ENCODE data around the gene MAPK1IP1L.
"Not testable (repeated sequence)": the region's sequence is repeated elsewhere in the genome, so short reads cannot be mapped to it uniquely, and the experiment has no call there.

The MAPK1IP1L gene

DNA sequence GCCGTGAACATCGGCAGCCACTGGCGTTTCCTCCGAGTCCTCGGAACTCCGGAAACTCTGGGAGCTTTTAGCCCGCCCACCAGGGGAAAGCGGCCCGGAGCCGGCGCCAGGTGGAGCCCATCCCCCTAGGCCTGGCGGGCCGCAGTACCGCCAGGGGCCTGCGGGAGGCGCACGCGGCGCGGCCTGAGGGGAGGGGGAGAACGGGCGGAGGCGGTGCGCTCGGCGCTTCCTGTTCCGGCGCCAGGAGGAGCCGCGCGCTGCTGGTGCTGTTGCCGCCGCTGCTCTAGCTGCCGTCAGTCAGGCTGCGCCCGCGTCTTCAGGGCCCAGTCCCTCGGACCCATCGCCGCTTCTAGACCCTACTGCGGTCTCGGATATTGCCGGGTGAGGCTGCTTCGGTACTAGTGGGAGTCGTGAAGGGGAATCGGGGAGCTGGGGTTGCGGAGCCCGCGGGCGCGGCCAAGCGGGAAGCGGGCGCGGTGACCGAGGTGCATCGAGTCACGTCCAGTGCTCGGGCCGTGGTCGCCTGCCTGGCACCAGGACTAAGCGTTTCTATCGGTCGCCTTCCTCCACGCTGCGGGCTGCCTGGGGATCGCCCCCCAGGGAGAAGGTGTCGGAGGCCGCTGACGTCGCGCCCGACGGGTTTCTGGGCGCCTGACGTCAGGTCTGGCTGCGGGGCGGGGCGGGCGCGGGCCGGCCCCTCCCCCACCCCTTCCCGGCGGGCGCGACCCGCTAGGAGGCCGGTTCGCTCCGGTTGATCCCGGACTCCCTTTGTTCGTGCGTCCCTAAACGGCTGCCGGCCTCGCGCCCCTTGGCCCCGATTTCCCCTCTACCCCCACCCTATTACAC, at the start of gene MAPK1IP1L:
TSS of gene MAPK1IP1L (plus strand) at position 225 of the 846 bp plus-strand sequence. CDS start 10,037 bp downstream, outside the sequence.
- FAIRE-seq, result no peak

DNA sequence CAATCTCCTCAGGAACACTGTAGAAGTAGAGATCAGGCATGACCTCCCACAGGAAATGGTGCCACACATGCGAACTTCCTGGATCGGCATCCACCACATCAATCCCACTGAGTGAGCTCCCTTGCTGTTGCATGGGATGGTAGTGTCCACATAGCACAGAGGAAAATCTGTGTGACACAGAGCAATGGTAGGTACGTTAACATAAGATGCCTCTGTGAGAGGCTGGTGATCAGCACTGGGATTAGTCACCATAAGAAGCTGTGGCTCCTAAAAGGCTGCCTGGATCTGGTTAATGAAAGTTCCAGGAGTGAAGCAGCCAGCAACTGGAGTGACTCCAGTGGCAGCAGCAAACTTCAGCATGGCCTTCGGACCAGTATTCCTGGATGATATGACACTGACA, 46.4 kb upstream of the MAPK1IP1L start:
- no peak for FAIRE-seq

DNA sequence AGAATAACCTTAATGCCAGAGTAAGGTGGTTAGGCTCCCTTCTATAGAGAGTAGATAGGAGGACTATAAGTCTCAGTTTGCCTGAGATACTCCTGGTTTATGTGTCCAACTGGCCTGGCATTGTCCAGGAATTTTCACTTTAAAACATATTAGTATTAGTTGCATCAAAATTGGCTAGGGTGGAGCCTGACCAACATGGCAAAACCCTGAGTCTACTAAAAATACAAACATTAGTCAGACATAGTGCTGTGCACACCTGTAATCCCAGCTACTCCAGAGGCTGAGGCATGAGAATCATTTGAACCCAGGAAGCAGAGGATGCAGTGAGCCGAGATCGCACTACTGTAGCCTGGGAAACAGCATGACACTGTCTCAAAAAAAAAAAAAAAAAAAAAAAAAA, 36.4 kb upstream of the MAPK1IP1L start:
- no peak for FAIRE-seq

DNA sequence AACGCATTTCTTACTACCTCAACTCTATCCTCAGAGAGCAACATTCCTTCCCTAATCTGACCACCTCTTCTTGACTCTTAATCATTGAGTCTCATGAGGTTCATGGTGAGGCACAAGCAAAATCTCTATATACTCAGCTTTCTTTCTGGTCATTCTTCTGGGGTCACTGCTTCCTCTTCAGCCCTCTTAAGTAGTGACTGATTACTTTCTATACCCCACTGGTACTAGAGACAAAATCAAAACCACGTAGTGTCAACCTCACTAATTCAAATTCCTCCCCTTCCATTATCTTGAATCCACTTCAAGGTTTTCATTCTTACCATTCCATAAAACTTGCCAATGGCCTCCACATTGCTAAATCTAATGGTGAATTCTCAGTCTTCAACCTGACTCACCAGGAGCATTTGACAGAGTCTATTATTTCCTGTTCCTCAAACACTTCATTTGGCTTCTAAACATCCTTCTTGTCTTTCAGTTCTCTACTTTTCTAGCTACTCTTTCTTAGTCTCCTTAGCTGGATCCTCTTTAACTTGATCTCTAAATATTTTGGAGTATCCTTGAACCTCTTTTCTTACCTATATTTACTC, 31.4 kb upstream of the MAPK1IP1L start:
- FAIRE-seq, result no peak

DNA sequence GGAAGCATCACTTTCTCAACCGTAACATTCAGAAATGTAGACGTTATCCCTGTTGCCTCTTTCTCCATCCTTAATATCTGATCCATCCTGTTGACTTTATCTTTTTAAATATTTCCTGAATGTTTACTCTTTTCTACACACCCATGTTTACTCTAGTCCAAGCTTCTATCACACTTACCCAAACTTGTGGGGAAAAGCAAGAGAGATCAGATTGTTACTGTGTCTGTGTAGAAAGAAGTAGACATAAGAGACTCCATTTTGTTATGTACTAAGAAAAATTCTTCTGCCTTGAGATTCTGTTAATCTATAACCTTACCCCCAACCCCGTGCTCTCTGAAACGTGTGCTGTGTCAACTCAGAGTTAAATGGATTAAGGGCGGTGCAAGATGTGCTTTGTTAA, 27.1 kb upstream of the MAPK1IP1L start:
- FAIRE-seq, result not testable (repeated sequence)

DNA sequence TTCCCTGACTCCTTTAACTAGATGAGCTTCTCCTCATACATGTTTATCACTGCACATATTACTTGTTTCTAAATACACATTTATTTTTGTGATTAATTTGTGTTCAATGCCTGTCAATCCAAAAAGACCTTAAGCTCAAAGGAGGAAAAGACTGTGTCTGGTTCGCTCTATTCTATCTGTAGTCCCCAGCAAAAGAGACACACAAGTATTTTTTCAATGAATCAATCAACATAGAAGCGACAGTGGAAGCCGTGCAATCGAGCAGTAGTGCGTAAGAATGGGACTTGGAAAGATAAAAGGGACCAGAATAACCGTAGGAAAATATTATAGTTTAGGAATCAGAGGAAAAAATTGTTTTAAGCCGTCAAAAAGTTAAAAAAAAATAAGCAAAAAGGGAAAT, 25.5 kb upstream of the MAPK1IP1L start:
- FAIRE-seq, result no peak

DNA sequence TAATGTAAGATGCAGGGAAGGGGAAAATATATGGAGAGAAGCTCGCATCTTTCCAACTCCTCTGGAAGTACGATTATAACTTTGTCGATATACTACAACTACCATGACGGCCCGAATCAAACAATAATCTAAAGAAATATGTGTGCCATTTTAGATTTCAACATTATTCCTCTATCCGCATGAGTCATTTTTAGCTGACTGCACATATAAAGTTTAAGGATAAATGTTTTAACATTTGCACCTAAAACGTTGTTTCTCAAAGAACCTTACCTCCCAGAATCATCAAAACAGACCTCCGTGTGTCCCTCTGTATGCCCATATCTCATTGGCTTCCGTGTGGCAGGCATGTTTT, 25.0 kb upstream of the MAPK1IP1L start:
- FAIRE-seq, result no peak

DNA sequence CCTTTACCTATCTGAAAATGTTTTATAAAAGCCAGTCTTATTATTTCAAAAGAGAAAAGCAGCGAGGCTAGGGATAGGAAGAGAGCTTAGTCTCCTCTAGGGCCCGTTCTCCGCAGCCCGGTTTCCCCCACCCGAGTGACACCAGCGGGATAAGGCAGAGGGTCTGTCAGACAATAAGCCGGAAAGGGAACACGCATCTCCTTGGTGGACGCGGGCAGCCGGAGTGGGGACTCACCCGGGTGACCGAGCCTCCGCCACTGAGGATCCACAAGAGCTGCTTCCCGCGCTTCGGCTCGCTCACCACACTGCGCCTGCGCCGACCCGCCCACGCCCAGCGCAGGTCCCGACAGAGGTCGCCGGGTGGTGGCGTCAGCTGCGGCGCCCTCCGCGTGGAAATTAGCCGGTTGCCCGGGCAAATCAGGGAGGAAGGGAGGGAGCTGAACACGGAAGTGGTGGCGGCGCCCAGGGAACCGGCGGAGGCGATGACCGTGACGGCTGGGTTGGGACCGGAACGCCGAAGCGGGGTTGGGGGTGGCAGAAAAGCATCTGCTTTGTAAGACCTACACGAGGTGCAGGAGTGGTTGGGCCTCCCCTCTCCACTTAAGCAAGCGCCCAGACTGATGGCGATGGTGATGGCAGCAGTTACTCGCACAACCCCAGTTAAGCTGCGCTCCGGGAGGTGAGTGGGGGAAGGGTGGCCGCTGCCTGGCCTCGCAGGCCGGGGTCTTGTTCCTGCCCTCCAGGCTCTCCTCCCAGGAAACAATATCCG, 24.5 kb upstream of the MAPK1IP1L start, which contains the start of the genes SOCS4 and WDHD1:
TSS of gene SOCS4 (plus strand) at position 444 of the 769 bp plus-strand sequence. CDS start 15,806 bp downstream, outside the sequence.
TSS of gene WDHD1 (minus strand) at position 307 of the 769 bp plus-strand sequence. CDS start 312 bp downstream, outside the sequence.
- no peak for FAIRE-seq

DNA sequence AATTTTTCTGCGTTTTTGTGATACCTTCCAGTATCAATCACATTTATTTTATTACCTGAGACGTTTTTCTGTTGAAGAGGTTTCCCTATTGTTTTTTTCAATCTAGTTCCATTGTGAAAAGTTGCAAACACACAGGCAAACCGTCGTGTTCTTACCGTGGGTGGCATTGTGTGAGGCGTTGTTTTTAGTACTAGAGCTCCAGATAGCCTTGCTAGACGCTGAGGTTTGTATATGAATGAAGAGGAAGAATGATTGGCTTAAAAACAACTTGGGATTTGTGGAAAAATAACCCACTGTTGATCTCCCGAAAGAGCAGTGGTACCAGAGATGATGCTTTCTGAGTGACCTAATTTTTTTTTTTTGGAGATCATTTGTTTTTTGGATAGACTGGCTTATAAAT, 23.4 kb upstream of the MAPK1IP1L start:
- no peak for FAIRE-seq

DNA sequence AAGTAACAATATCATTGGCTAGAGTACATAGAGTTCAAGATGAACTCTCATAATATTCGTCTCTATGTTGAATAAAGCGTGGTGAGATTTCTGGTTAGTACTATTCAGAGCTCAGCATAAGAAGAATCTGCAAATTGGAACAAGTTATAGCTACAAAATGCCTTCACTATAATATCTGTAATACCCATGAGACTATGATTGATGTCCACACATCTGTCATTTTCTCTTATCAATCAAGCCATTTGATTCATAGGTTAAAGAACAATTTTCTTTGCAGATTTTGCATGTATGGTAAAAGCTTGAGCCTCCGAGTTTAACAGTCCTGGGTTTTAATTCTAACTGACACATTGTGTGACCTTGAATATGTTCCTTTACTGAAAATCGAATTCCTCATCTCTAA, 23.0 kb upstream of the MAPK1IP1L start:
- FAIRE-seq, result no peak

DNA sequence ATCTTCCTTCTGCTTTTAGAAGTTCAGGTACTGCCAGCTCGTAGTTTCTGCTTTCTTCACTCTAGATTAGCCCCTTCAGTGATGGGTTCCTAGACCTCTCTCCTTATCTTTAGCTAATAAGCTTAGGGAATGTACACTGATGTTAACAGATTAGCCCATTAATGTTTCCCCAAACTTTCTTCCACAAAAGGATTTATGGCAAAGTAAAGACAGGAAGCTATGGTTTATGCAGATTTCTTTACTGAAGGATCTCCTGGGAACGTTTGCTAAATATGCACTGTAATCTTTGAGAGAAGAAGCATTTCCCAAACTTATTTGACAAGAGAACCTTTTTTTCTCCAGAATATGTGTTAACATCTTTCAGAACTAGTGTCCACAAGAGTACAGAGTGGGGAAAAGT, 20.3 kb upstream of the MAPK1IP1L start:
- no peak for FAIRE-seq

DNA sequence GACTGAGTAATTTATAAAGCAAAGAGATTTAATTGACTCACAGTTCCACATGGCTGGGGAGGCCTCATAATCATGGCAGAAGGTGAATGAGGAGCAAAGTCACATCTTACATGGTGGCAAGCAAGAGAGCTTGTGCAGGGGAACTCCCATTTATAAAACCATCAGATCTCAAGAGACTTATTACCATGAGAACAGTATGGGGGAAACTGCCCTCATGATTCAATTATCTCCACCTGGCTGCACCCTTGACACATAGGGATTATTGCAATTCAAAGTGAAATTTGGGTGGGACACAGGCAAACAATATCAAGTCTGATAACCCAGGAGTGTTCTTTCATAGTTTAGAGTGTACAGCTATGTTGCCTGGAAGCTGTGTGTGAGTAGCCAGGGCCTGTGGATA, 13.5 kb upstream of the MAPK1IP1L start:
- FAIRE-seq, result not testable (repeated sequence)

DNA sequence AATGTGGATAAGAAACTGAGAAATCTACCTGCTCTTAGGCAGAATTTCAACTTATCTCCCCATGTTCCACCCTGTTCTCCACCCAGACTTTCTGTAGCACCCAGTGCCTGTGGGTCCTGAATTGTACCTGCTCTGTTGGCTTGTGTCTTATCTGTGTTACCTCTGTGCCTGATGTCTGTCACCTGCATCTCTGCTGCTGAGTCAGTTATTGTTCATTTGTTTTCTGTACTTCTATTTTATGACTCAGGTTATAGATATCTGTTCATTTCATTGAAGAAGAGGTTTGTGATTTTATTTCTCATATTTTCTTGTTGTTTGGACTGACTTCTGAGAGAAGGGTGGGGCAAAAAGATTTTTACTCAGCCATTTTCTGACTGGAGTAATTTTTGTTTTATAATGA, 12.7 kb upstream of the MAPK1IP1L start:
- no peak for FAIRE-seq

DNA sequence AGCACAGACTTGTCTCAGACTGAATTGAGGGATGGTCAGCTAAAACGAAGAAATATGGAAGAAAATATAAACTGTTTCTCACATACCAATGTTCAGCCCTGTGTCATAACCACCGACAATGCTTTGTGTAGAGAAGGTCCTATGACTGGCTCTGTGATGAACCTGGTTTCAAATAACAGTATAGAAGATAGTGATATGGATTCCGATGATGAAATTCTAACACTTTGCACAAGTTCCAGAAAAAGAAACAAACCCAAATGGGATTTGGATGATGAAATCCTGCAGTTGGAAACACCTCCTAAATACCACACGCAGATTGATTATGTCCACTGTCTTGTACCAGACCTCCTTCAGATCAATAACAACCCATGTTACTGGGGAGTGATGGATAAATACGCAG, 7.9 kb upstream of the MAPK1IP1L start:
- FAIRE-seq, result no peak

DNA sequence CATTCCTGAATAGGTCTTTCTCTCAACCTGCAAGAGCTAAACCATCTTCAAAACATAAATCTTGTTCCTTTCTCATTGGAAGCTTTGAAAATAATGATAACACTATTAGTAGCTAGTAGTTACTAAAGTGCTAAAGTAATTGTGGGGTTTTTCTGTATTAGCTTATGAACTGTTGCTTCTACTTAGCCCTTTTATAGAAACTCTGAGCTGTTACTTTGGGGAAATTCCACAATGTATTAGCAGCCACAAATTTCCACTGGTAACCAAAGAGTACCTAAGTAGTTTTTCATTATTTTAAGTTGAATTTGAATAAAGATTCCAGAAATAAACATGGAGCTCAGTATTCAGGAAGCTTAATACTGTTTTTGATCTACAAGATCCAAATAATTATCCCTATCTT, 6.4 kb upstream of the MAPK1IP1L start:
- no peak for FAIRE-seq

DNA sequence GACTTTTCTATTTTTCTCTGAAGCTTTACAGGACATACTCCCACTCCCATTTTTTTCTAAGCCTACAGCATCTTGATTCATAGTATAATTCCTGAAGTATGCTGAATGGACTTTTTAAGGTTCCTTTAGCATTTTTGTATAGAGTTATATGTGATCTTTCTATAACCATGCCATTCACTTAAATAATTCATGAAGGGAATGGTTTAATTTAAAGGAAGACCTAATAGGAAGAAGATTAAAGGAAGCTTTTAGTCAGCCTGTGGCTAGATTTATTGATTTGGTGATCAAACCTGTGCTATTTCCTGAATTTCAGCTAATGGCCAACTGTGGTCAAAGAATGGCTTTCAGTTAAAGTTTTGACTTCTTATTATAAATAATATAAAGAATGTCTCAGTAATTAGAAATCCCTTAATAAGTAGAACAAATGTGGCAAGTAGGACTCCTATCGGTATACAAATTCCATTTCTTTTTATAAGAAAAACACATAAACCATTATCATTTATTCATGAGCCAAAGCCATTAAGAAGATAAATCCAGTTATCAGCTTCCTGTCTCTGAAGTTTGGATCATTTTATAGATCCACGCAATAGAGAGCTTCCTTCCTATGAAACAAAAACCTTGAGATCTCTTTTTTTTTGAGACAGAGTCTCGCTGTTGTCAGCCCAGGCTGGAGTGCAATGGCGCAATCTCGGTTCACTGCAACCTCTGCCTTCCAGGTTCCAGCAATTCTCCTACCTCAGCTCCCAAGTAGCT, 4.0 kb upstream of the MAPK1IP1L start:
- no peak for FAIRE-seq

DNA sequence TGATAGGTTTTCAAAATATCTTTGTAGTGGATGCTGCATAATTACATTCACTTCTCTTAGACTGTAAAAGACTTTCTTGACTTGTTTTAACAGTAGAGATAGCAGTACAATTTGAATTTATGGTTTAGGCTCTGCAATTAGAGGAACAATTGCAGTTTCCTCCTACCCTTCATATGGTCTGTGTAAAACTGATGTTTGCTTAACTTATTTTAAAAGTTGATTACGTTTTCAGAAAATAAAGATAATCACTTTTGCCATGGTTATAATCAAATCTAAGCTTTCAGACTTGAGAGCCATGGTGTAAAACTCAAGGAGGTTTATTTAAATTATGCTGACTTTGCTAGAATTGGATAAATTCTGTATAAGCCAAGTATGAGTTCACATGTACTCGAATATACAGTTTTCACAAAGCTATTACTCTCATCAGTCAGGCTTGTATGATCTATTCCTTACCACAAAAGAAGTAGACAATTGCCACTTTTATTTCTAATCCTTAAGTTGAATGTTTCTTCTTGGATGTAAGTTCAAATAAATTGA, 2.5 kb upstream of the MAPK1IP1L start:
- no peak for FAIRE-seq

DNA sequence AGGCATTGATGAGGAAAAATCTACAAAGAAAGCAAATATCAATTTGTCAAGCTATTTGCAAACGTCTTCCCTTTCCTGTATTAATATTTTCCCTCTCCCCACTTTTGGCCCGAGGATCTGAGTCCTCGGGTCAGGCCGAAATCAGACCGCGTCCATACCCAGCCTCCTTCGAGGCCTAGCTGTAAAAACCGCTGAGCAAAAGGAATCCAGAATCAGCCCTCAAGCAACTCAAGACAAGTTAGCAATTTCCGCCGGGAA, 353 bp upstream of the MAPK1IP1L start:
- FAIRE-seq, result no peak

DNA sequence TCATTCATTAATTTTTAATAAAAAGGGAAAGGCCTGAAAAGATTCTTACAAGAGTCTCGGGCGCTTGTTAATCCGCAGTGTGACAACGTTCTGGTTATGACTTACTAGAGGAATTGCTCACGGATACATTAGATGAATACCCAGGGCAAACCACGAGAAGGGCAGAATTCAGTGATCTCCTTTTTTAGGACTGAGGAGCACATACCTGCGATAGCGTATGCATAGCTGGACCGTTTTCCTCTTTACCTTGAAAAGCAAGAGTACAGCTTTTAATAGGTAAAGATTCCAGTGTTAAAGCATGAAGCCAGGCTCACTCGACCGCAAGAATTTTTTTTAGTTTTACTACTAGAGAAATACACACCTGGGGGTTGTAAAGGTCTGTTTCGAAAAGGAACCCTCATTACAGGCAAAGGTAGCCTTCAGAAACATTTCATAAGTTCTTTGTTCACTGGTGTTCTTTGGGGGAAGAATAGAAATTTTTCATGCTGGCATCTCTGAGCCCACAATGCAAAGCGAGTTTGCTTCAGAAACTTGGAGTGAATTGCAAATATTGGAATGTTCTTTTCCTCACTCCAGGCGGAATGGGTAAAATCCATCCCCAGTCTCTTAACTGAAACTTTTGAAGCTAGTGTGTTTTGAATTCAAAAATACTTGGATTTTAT, 953 bp downstream of the MAPK1IP1L start:
- FAIRE-seq, result no peak

DNA sequence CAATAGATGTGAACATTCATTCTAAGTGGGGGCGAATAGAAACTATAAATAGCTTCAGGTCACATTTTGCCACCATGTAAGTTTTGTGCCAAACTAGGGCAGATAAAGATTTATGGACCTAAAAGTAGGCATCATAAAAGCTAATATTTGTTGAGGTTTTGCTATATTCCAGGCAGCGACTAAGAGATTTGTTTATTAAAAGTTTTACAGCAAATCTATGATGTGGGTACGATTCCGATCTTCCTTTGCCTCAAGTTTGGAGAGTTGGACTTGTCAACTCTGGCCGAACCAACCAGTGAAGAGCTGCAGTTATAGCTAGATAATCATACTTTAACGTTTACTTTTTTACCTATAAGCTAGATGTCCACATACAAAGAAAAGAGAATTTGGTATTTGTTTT, 1.6 kb downstream of the MAPK1IP1L start:
- FAIRE-seq, result no peak

DNA sequence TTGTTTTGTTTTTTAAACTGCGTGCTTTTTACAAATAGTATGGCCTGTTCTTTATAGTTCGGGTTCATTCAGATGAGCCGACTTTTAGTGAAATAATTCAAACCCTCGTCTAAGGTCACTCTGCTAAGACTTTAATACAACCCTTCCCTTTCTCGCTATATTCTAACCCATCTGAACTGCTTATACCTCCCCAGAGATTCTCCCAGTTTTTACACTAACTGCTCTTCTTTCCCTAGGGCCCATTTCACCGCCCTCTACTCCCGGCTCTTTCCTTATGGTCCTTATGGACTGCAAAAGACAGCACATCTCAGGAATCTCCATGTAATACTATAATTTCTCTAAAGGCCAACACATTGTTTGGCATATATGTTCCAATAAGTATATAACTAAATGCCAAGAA, 2.1 kb downstream of the MAPK1IP1L start:
- FAIRE-seq, result no peak

DNA sequence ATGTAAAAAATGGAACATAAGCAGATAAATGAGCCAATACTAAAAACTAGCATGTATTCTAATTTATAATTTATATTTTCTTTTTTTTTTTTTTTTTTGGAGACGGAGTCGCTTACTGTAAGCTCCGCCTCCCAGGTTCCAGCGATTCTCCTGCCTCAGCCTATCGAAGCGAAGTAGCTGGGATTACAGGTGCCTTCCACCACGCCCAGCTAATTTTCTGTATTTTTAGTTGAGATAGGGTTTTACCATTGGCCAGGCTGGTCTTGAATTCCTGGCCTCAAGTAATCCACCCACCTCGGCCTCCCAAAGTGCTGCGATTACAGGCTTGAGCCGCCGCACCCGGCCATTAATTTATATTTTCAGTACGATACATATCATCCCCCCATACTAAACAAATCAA, 2.7 kb downstream of the MAPK1IP1L start:
- no peak for FAIRE-seq

Measured in TTC549 (cell line).